ENCODE measurements around the gene ZNF593. TPM values are rescaled to one million over a fixed set of nuclear protein-coding genes. Genes with fewer than 3 reads are reported as not detected.

The ZNF593 gene
- total and polyA plus RNA-seq, 9 of the 15 experiments (the other 6 are each of a cell fraction or from before 2014, with no cell fraction given): 9.8 to 334 (median 48.2) TPM

DNA sequence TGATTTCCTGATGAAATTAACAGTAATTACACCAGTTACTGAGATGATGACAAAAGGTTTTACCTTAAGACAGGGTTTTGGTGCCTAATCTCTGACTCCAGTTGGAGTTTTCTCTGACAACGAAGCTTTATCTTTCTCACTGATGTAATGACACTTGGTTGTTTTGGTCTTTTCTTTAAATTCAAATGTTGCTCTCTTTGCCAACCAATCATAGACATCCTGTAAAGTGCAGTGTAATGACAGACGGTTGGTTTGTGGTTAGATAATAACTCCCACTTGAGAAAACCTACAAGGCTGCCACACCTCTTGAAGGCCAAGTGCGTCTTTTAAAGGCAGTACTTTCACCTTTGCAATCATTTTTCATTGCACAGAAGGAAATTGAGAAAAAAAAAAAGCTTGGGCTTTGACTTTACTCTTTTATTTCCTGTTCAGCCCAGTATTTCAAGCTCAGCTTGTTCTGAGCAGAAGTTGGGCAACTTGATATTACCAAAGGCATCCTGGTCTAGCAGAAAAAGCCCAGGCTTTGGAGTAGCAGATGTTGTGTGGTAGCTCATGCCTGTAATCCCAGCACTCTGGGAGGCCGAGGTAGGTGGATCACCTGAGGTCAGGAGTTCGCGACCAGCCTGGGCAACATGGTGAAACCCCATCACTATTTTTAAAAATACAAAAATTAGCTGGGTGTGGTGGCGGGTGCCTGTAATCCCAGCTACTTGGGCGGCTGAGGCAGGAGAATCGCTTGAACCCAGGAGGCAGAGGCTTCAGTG is 43.2 kb upstream of the ZNF593 start (continued):
- TF ChIP-seq, protein P1, sequence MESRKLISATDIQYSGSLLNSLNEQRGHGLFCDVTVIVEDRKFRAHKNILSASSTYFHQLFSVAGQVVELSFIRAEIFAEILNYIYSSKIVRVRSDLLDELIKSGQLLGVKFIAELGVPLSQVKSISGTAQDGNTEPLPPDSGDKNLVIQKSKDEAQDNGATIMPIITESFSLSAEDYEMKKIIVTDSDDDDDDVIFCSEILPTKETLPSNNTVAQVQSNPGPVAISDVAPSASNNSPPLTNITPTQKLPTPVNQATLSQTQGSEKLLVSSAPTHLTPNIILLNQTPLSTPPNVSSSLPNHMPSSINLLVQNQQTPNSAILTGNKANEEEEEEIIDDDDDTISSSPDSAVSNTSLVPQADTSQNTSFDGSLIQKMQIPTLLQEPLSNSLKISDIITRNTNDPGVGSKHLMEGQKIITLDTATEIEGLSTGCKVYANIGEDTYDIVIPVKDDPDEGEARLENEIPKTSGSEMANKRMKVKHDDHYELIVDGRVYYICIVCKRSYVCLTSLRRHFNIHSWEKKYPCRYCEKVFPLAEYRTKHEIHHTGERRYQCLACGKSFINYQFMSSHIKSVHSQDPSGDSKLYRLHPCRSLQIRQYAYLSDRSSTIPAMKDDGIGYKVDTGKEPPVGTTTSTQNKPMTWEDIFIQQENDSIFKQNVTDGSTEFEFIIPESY (CRISPR knock-in tag; IDR thresholded peaks at IDR 0.05): peak; percentile 9; the same call in 1 of the 2 replicates
- TF ChIP-seq CBFB (CRISPR knock-in tag; IDR thresholded peaks at IDR 0.05) (no peak; the same call in 1 of the 2 replicates), HNRNPH1 (optimal IDR thresholded peaks at IDR 0.05; ENCODE audit: low read depth, low read length) (no peak), HMGN3 (IDR thresholded peaks at IDR 0.05; ENCODE audit: borderline replicate concordance, extremely low read depth, insufficient read length, low read depth, low read length) (peak; percentile 92), ASH1L (IDR thresholded peaks at IDR 0.05; ENCODE audit: borderline replicate concordance, low read depth, partially characterized antibody) (peak; percentile 88), E2F6 (IDR thresholded peaks at IDR 0.05; ENCODE audit: borderline replicate concordance in 1 of 2, extremely low read depth in 1 of 2, insufficient read depth in 1 of 2, insufficient read length in 1 of 2, low read depth in 1 of 2, low read length in 1 of 2, poor library complexity in 1 of 2, severe bottlenecking in 1 of 2) (no peak), SRSF1 (IDR thresholded peaks at IDR 0.05; ENCODE audit: low read depth, low read length) (no peak), TBP (optimal IDR thresholded peaks at IDR 0.05; ENCODE audit: low read depth, low read length) (peak; percentile 94), CBFA2T3 (IDR thresholded peaks at IDR 0.05) (peak; percentile 96), CCAR2 (IDR thresholded peaks at IDR 0.05; ENCODE audit: low read depth, low read length) (no peak)
- TF ChIP-seq, protein P2, sequence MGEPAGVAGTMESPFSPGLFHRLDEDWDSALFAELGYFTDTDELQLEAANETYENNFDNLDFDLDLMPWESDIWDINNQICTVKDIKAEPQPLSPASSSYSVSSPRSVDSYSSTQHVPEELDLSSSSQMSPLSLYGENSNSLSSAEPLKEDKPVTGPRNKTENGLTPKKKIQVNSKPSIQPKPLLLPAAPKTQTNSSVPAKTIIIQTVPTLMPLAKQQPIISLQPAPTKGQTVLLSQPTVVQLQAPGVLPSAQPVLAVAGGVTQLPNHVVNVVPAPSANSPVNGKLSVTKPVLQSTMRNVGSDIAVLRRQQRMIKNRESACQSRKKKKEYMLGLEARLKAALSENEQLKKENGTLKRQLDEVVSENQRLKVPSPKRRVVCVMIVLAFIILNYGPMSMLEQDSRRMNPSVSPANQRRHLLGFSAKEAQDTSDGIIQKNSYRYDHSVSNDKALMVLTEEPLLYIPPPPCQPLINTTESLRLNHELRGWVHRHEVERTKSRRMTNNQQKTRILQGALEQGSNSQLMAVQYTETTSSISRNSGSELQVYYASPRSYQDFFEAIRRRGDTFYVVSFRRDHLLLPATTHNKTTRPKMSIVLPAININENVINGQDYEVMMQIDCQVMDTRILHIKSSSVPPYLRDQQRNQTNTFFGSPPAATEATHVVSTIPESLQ (CRISPR knock-in tag; IDR thresholded peaks at IDR 0.05): no peak
